CD4-positive, alpha-beta T cell treated with Interleukin-2 at 100 ng/mL for 4 hours (primary cell): ENCODE measurements around the gene BTBD9.

ENCODE experiments used
- DNase-seq: peaks from one replicate; pipeline ENCODE4 v3.0.0-alpha.2; 2020; ENCODE audit warnings: low spot score

The BTBD9 gene

DNA sequence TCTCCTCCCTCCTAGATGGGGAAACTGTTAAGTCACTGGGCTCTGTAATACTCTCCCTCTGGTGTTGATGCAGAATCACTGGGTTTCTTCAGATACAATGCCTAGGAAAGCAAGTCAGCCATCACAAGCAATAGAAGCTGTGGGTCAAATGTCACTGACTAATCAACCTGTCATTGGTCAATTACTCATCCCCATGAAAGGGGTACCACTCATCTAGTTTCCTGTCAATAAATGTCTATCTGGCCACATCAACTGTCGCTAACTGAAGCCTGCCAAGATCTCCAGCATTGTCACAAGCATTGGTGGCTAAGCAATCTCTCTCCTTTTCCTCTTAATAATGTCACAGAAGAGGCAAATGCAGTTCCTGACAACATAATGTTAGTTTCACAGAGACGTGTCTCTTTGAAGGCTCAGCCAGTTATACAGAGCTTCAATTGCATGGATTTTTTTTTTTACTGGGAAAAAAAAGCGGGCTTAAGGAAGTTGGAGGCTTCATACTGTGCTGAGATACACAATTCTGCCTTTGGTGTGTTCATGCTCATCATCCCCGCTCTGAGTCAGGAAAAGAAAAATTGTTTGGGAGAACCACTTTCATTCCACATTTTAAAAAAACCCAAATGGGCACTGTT lies 355.9 kb downstream of the BTBD9 start:
- no peak for DNase-seq

GRCh38 chr6:38282911-38283310 lies 356.8 kb downstream of the BTBD9 start:
- DNase-seq: no peak

DNA sequence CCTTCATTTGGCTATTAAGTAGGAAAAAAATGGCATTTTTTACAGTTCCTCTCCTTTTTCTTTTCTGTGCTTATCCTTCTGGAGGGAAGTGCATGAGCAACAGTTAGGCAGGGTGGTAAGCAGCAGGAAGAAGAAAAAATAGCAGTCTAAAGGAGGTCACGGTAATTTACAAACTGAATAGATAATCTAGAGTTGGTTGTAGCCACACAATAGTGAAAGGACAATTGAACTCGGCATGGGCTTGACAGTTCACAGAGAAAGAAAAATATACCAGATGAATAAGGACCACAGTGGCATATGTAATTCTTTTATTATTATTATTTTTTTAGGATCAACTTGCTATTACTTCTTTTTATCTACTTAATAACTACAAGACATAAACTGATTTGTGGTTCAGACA lies 358.6 kb downstream of the BTBD9 start:
- DNase-seq: no peak

DNA sequence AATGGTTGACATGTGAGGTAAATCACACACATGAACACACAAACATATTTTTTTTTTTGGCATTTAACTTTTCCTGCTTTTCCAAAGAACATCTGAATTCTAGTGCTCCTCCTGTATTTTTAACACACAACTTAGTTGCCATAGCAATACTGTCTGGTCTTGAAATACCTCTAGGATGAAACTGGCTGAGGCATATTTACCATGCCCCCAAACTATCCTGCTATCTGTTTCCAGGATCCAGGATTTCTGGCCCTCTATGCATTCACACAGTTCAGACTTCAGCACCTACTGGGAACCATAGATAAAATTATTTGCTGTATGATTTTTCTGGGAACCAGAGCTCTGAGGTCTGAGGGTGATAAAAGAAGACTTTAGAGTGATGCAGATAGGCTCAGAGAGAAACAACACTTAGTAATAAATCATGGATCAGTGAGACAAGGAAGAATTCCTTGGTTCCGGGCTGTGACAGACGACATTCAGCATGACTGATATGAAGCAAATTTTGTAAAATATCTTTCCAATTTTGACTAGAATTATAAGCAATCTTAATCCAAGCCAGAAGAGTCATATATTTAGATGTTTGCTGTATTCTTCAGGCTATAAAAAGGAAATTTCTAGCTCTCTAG lies 359.7 kb downstream of the BTBD9 start:
- no peak for DNase-seq

GRCh38 chr6:38279423-38279822 lies 360.3 kb downstream of the BTBD9 start:
- DNase-seq: no peak

DNA sequence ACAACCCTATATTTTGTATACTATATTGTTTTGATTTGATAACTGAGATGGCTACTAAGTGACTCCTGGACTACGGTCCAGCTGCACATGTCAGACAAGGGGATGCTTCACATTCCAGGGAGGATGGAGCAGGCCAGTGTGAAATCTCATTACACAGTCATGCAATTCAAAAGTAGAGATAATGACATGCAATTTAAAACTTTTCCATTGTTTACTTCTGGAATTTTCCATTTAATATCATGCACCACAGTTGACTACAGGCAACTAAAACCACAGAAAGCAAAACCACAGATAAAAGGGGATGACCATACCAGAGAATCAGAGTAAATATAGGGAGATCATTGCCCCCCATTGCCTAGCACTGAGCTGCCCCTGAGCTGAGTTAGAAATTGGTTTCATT lies 366.4 kb downstream of the BTBD9 start:
- no peak for DNase-seq

DNA sequence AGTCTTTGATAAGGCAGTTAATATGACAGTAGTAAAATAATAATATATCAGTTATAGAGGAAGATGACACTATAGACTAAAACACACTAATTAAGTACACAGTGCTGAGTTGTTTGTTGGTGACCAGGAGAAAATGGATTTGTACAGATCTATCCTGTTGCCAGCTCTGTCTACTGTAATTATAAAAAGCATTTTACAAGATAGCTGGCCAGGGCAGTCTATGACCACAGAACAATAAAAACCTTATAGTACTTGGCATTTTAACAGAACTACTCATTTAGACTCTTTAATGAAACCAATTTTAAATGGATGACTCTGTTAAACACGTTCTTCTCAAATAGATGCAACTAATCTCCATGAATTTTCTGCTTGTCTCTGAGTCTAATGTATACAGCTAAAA lies 367.5 kb downstream of the BTBD9 start:
- DNase-seq: no peak

GRCh38 chr6:38271081-38271480 lies 368.6 kb downstream of the BTBD9 start:
- DNase-seq: no peak

DNA sequence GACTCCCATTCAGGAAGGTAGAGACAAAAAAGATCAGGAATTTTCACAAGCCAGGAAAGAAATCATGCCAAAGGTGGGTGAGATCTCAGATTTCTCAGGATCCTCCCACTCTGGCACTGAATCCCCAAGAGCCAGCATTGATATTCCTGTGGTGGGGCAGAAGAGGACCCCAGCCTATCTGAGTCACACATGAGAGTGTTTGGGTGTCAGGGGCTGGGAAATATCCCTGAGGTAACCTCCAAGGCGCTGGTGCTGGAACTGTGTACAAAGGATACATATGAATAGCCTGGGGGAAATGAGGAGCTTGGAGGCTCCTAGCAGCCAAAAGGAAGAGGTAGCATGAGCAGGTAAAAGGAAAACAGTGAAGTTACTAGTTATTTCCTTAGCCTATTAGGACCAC lies 369.4 kb downstream of the BTBD9 start:
- DNase-seq: no peak

DNA sequence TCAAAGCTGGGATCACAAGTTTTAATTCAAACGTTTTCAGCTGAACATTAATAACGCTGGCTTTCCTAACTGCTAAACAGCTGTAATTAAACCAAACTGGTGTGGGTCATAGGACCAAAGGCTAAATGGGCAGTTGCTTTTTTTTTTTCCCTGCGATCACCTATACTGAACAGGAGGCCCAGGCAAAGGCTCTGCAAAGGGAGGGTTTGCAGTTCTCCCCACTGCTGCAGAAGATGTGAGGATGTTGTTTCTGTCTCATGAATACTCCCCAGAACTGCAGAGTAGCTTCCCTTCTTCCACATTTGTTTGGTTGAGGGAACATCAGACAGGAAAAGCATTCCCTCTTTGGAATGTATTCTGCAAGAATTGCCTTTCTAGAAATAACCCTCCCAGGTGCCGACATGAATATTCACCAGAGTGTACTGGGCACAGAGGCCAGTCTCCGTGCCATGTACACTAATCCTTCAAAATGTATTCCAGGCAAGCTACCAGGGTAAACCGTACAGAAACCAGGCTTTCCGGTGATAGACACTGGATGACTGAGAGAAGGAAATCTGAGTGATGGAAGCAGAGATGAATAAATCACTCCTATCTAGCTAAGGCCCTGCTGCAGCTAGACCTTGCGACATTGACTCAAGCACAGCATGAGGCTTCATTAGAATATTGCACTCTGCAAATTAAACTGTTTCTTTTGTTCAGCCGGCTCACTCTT lies 370.1 kb downstream of the BTBD9 start:
- no peak for DNase-seq

DNA sequence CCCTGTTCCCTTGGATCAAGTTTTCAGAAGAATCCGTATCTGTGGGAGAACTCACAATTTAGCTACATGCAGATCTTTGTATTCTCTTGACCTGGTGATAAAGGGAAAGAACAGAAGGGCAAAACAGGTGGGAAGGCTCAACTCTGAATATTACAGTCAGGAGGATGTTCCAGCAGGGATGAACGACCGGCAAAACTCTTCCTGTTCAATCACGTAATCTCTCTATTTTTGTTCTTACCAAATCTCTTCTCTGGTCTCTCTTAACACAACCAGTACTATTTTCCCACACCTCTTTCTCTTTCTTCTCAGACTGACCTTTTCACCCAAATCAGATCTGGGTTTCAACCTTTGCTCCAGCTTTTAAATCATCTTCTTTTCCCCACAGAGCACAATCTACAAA lies 371.4 kb downstream of the BTBD9 start:
- DNase-seq: no peak

- DNase-seq: no peak
Observed at GRCh38 chr6:38266921-38267354, 372.8 kb downstream of the BTBD9 start.

GRCh38 chr6:38264605-38265004 lies 375.1 kb downstream of the BTBD9 start:
- no peak for DNase-seq

GRCh38 chr6:38262609-38263008 lies 377.1 kb downstream of the BTBD9 start:
- no peak for DNase-seq

DNA sequence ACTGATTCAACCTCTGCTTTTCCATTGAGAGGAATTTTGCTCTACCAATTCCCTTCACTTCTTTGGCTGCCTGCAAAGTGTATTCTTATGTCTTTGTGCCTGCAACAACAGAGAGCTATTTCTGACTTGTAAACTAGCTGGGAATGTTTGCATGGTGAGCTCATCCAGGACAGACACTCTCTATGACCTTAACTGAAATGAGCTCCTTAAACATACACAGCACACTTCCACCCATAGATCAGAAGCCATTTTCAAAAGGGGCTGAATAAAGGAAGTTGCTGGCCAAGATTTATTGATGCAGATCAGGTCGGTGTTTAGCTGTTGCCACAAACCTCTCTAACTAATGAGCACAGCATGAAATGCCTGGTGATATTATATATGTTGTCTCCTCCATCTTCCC lies 377.7 kb downstream of the BTBD9 start:
- no peak for DNase-seq

DNA sequence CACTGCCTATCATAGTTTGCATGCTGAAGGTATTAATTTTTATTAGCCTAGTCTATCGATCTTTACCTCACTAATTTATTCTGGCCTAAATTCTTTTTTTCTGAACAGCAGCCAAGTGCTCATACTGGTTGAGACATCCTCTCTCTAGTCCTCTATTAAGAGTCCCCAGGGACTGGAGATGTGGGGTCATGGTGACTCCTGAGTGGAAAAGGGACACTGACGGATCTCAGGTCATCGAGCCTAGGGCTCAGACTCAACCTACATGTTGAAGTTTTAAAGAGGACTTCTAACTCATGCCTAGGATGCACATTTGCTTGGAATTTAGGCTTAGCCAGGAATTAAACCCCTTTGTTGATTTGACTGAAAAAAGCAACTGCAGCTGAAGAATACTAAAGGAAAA lies 378.1 kb downstream of the BTBD9 start:
- no peak for DNase-seq

- no peak for DNase-seq
Observed at GRCh38 chr6:38259736-38260135, 380.0 kb downstream of the BTBD9 start.

DNA sequence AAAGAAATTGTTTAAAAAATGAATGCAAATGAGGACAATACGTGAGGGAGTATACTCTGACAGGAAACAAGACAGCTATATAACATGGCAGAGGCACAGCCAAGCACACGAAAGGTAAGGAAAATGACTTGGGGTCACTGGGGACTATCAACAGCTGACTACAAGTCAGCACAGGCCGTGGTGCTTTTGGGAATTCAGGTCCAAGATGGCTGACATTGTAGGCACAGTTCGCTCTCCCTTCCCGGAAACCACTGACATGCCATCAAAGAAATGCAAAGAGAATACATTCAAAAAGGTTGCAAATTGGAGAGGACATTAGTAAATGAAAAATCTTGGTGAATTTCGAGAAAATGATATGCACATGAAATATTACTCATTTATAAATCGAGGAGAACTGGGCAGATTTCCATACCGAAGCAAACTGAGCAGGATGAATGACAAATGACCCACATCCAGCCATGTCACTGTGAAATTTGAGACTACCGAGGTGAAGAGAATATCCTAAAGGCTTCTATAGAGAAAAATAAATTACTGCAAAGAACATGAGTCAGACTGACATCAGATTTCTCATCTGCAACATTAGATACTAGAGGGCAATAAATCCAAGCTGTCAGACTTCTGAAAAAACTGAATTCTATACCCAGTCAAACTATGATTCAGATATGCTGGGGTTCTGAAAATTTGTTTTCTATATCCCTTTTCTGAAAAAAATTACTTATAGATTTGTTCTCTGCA lies 391.1 kb downstream of the BTBD9 start:
- no peak for DNase-seq

- DNase-seq: no peak
Observed at GRCh38 chr6:38245295-38245694, 394.4 kb downstream of the BTBD9 start.

- DNase-seq: no peak
Observed at GRCh38 chr6:38244869-38245268, 394.9 kb downstream of the BTBD9 start.

GRCh38 chr6:38241200-38241871 lies 398.4 kb downstream of the BTBD9 start:
- DNase-seq: no peak

DNA sequence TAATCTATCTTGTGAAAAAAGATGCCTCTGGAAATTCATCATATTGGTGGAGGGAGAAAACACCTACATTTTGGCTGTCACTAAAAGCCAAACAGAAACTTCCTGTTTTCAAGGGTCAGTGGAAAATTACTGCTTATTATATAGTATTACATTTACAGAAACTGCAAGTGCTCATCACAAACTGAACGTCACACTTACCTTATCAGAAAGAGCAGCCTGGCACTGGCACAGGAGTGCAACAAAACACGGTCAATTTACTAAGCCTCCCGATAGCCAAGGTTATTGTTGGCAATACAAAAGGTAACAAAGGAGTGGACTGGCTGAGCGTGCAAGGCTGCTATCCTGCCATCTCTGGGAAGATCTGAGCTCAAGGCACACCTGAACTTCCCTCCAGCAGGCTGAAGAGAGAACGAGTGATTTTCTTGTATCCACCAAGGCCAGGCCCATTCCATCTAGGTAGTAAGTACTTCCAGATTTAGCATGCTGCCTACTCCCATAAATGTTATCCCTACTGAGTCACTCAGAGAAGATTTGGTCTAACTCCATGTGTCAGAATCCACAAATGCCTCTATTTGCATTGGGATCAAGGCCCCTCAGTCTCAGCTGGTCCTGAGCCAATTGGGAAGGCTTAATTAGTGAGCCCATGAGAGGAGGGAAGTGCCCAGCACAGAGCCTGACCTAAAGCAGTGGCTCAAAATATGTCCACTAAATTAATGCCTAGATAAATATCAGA lies 399.8 kb downstream of the BTBD9 start:
- DNase-seq: no peak
